ENCODE results near the gene TPSG1. TPM values are rescaled to one million over a fixed set of nuclear protein-coding genes. Genes with fewer than 3 reads are reported as not detected.
"Not testable (repeated sequence)": the region's sequence is repeated elsewhere in the genome, so short reads cannot be mapped to it uniquely, and the experiment has no call there.

The TPSG1 gene
- total and polyA plus RNA-seq, 10 of the 15 experiments (the other 5 are each of a cell fraction or from before 2014, with no cell fraction given): not detected

DNA sequence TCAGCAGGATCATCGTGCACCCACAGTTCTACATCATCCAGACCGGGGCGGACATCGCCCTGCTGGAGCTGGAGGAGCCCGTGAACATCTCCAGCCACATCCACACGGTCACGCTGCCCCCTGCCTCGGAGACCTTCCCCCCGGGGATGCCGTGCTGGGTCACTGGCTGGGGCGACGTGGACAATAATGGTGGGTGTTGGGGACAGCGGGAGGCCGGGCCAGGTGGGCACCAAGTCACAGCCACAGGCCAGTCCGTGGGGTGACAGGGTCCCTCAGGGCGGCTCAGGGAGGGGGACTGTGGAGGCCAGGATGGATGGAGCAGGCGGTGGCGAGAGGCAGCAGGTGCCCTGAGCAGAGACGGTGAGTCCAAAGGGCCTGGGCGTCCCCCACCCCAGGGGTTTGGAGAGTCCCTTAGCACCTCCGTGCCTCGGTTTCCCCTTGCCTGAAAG, 31.8 kb upstream of the TPSG1 start (continued):
- TF ChIP-seq CEBPZ (IDR thresholded peaks at IDR 0.05; ENCODE audit: low read depth, low read length) (no peak), ZNF24 (IDR thresholded peaks at IDR 0.05) (no peak)
- TF ChIP-seq, protein P1, sequence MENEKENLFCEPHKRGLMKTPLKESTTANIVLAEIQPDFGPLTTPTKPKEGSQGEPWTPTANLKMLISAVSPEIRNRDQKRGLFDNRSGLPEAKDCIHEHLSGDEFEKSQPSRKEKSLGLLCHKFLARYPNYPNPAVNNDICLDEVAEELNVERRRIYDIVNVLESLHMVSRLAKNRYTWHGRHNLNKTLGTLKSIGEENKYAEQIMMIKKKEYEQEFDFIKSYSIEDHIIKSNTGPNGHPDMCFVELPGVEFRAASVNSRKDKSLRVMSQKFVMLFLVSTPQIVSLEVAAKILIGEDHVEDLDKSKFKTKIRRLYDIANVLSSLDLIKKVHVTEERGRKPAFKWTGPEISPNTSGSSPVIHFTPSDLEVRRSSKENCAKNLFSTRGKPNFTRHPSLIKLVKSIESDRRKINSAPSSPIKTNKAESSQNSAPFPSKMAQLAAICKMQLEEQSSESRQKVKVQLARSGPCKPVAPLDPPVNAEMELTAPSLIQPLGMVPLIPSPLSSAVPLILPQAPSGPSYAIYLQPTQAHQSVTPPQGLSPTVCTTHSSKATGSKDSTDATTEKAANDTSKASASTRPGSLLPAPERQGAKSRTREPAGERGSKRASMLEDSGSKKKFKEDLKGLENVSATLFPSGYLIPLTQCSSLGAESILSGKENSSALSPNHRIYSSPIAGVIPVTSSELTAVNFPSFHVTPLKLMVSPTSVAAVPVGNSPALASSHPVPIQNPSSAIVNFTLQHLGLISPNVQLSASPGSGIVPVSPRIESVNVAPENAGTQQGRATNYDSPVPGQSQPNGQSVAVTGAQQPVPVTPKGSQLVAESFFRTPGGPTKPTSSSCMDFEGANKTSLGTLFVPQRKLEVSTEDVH (IDR thresholded peaks at IDR 0.05; ENCODE audit: low read depth, partially characterized antibody): no peak

GRCh38 chr16:1256296-1256873, 31.3 kb upstream of the TPSG1 start:
- 48% methylated on average over 22 of the region's 23 CpGs for WGBS (ENCODE audit: insufficient coverage, insufficient replicate concordance, low lambda C conversion rate, missing lambda C conversion rate)
- ATAC-seq; in situ Hi-C loops (cut with MboI); H3K4me2 ChIP-seq (ENCODE audit: control insufficient read depth, insufficient read depth); H3K36me3 ChIP-seq (ENCODE audit: control insufficient read depth in 2 of 2, insufficient read depth in 2 of 2, low read length in 1 of 2); H3K4me1 ChIP-seq (ENCODE audit: control insufficient read depth, insufficient read depth, low read length); H3K79me2 ChIP-seq (ENCODE audit: control insufficient read depth, insufficient read depth, low read length); DNase-seq (ENCODE audit: low read depth, low spot score); H3K9ac ChIP-seq (ENCODE audit: control insufficient read depth, insufficient read depth, low read length); SMC1A ChIA-PET (ENCODE audit: uncharacterized antibody, unreplicated experiment); H3K27ac ChIP-seq (ENCODE audit: control insufficient read depth, insufficient read depth); RAD21 ChIA-PET (ENCODE audit: unreplicated experiment); FAIRE-seq; POLR2A ChIA-PET; H3K9me3 ChIP-seq (replicated peaks; ENCODE audit: control insufficient read depth, insufficient read depth, low read length); H4K20me1 ChIP-seq (ENCODE audit: control insufficient read depth, insufficient read depth); H3K27me3 ChIP-seq (replicated peaks in 1 of 2; ENCODE audit: control insufficient read depth in 2 of 2, insufficient read depth in 2 of 2, low read length in 1 of 2); H2AFZ ChIP-seq (ENCODE audit: control insufficient read depth, low read depth, low read length); BruUV-seq (replicated peaks); CTCF ChIA-PET; H3K4me3 ChIP-seq; intact Hi-C loops (cut with micrococcal nuclease; ENCODE audit: unreplicated experiment): not testable (repeated sequence)

- BruUV-seq (replicated peaks); FAIRE-seq; POLR2A ChIA-PET; intact Hi-C loops (cut with micrococcal nuclease; ENCODE audit: unreplicated experiment); H3K79me2 ChIP-seq (ENCODE audit: control insufficient read depth, insufficient read depth, low read length); H3K4me2 ChIP-seq (ENCODE audit: control insufficient read depth, insufficient read depth); H3K36me3 ChIP-seq (ENCODE audit: control insufficient read depth in 2 of 2, insufficient read depth in 2 of 2, low read length in 1 of 2); H3K4me1 ChIP-seq (ENCODE audit: control insufficient read depth, insufficient read depth, low read length); CTCF ChIA-PET; H3K27me3 ChIP-seq (replicated peaks in 1 of 2; ENCODE audit: control insufficient read depth in 2 of 2, insufficient read depth in 2 of 2, low read length in 1 of 2); H3K27ac ChIP-seq (ENCODE audit: control insufficient read depth, insufficient read depth); in situ Hi-C loops (cut with MboI); H2AFZ ChIP-seq (ENCODE audit: control insufficient read depth, low read depth, low read length); DNase-seq (ENCODE audit: low read depth, low spot score); H3K9me3 ChIP-seq (replicated peaks; ENCODE audit: control insufficient read depth, insufficient read depth, low read length); H3K4me3 ChIP-seq; H3K9ac ChIP-seq (ENCODE audit: control insufficient read depth, insufficient read depth, low read length); RAD21 ChIA-PET (ENCODE audit: unreplicated experiment); H4K20me1 ChIP-seq (ENCODE audit: control insufficient read depth, insufficient read depth); SMC1A ChIA-PET (ENCODE audit: uncharacterized antibody, unreplicated experiment); ATAC-seq: not testable (repeated sequence)
- WGBS (ENCODE audit: insufficient coverage, insufficient replicate concordance, low lambda C conversion rate, missing lambda C conversion rate): 18% methylated on average over 20 of the region's 26 CpGs
These were observed 30.4 kb upstream of the TPSG1 start, which contains the start of gene TPSD1 for GRCh38 chr16:1255276-1256122. Gene TPSD1, plus strand, starts transcription at chr16:1256069. Its CDS starts 212 bp downstream, at chr16:1256281.

All from GM12878 (cell line).